NCI-H510A treated with DMSO at 0.1 percent for 48 hours (cell line): ENCODE measurements around the gene GPBP1.
A peak's percentile ranks its signal among the peaks of the same experiment; 100 is the strongest.
"Not testable (repeated sequence)": the region's sequence is repeated elsewhere in the genome, so short reads cannot be mapped to it uniquely, and the experiment has no call there.

Experiments used
- DNase-seq: peaks from one replicate; lab custom pipeline; 2025; lab: John Stamatoyannopoulos, UW

Gene GPBP1

DNA sequence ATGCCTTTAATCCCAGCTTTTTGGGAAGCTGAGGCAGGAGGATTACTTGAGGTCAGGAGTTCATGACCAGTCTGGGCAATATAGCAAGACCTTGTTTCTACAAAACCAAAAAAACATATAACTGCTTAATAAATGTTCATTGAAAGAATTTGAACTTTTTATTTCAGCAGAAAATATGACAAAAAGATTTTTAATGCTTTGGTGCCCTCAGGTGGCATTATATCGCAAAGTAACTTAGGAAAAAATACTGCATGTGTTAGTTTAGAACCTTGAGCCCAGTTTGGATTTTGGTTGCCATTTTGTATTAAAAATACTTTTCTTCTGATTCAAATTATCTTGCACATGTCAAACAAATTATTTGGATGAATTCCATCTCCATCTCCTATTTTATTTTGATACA lies 103.2 kb downstream of the GPBP1 start:
- no peak for DNase-seq

DNA sequence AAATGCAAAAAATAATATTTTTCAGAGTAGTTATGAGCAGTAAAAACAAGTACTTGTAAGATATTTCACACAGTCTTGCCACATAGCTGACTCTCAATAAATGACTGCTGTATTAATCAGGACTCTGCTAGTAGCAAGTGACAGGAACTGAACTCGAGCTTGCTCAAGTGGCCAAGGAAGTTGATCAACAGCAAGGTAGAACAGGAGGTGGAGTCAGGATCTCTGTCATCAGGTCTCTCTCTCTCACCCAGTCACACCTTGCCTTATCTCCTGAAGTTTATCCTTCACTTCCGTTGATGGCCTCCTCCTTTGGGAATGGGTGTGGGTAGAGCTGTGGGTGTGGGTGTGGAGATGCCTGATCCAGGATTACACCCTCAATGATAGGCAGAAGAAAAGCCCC lies 107.0 kb downstream of the GPBP1 start:
- DNase-seq = no peak

- DNase-seq = not testable (repeated sequence)
Observed at GRCh38 chr5:57285084-57285483, 111.2 kb downstream of the GPBP1 start.

DNA sequence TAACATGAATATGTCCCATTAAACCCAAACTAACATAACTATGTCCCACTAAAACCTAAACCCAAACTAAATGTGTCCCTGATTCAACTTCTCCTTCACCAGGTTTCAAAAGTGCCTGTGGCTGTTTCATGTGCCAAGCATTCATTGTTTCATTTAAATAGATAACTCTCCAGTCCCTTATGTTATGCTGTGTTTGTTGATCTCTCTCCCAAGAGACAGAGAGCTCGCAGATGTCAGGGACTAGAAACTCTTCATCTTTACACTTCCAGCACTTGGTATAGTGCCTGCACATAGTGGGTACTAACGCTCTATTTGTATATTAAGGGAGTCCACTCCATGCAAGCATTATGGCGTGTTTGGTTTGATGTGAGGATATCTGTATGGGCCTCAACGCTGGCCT lies 118.0 kb downstream of the GPBP1 start:
- no peak for DNase-seq

GRCh38 chr5:57292336-57292735 lies 118.5 kb downstream of the GPBP1 start:
- DNase-seq = no peak

DNA sequence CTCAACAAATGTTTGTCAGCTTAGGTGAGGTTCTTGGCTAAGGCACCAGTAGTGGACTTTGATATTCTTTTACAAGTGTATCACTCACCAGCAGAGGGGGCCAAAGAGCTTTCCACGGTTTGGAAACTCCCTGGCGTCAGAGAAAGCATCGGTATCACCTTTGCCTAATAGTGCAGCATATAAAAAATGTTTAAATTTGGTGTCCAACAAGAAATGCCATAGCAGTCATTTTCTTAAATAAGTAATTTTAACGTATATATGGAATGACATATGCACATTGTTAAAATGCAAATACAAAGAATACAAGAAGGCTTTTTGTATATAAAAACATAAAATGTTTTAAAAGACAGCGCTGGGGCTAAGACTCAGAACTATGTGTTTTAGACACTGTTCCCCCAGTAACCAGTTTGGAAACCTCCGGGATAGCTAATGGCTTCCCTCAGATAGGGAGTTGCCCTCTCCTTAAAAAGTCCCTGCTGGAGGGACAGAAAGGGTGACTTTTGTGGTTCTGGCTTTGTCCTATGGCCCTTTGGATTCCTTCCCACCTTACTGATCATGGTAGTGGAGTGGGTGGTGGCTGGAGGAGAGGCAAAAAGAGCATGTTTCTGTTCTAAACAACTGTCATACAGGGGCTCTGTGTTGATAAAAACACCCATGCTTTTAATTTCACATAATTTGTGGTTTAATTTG lies 124.6 kb downstream of the GPBP1 start:
- peak; percentile 66 for DNase-seq

DNA sequence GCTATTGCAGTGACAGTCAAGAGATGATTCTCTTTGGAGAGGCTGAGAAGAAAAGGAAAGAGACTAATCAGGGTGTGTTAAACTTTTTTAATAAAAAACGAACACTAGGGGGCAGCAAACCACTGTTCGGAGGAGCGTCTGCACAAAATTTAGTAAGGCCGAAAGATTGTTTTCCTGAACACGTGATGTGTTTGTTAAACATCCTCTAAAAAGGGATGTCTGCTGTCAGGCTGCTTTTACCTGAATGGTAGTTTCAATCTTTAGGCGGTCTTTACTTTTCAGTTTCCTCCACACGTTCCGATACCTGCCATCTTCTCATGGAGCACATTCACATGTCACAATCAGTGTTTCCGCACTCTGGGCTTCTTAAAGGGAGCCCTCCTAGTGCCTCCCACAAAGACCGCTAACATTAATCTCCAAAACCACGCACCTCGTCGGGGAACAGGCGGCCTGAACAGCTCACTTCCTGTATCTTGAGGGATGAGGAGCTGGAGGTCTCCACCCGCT lies 125.2 kb downstream of the GPBP1 start:
- peak; percentile 54 for DNase-seq

DNA sequence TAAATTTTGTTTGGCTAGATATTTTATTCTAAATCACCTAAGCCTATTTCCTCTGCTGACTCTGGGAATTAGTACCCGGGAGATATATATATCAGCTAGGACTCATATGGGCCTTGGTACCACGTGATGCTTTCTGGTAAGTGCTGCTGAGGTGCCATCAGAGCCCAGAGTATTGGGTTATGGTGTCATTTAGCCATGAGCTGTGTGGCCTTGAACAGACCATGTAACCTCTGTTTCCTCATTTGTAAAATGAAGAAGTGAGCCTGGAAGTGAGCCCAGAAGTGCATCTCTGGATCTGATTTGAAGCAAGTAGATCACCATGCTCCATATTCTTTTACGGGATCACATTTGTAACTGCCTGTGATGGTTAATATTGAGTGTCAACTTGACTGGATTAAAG lies 126.1 kb downstream of the GPBP1 start:
- DNase-seq = no peak

DNA sequence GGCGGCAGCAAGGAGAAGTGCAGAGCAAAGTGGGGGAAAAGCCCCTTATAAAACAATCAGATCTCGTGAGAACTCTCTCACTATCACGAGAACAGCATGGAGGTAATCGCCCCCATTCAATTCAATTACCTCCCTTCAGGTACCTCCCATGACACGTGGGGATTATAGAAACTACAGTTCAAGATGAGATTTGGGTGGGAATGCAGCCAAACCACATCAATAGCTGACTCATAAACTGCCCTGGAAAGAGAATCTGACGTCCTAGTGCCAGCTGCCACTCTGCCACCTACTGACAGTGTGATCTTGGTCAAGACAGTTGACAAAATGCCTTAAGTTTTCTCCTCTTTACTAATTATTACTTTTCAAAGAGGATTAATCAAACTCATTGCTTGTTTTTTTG lies 128.3 kb downstream of the GPBP1 start:
- DNase-seq = no peak

- DNase-seq = no peak
Observed at GRCh38 chr5:57302643-57303042, 128.8 kb downstream of the GPBP1 start.

GRCh38 chr5:57303985-57304384 lies 130.1 kb downstream of the GPBP1 start:
- DNase-seq = no peak

DNA sequence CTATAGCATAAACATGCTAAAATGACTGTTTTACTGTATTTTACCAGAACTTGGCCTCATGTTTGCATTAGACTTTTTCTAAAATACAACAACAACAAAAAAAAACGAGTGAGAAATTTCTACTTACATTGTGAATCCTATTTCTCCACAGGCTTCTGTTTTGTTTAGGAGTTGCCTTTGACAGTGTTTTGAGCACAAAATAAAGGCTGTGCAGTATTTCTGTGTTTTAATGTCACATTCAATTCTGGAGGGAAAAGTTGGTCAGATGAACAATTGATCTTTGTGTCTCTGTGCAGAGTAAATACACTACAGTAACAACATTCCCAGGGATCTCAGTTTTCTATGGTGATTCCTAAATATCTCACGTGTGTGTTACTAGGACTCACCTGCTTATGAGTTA lies 131.1 kb downstream of the GPBP1 start:
- no peak for DNase-seq

DNA sequence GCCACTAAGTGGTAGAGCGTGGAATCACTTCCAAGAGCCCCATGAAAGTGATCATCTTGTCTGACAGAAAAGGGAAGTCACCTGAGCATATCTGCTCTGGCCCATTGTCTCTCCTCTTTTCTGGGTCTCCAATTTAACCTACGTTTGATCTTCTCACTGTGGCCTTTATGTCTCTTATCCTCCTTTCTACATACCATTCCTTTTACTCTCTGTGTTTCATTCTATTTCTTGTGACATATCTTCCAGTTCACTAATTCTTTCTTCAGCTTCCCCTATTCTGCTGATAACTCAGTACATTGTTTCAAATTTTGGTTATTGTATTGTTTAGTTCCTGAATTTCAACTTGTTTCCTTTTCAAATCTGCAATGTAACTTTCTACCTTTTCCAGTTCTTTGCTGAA lies 132.5 kb downstream of the GPBP1 start:
- no peak for DNase-seq

- no peak for DNase-seq
Observed at GRCh38 chr5:57307516-57307915, 133.7 kb downstream of the GPBP1 start.

DNA sequence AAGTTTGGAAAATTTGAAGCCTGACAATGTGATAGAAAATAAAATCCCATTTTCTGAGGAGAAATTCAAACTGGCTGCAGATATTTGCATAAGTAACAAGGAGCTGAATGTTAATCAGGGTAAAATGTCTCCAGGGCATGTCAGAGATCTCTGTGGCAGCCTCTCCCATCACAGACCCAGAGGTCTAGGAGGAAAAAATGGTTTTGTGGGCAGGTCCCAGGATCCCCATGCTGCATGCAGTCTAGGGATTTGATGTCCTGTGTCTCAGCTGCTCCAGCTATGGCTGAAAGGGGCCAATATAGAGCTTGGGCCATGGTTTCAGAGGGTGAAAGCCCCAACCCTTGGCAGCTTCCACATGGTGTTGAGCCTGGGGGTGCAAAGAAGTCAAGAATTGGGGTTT lies 135.2 kb downstream of the GPBP1 start:
- DNase-seq = not testable (repeated sequence)

- DNase-seq = no peak
Observed at GRCh38 chr5:57311251-57311650, 137.4 kb downstream of the GPBP1 start.

GRCh38 chr5:57311921-57312735 lies 138.3 kb downstream of the GPBP1 start:
- no peak for DNase-seq

- no peak for DNase-seq
Observed at GRCh38 chr5:57313716-57314115, 139.9 kb downstream of the GPBP1 start.
